Uterus (tissue), 4 donors: ENCODE measurements around the gene C22orf39. TPM values are rescaled to one million over a fixed set of nuclear protein-coding genes. Genes with fewer than 3 reads are reported as not detected.

Source experiments
- DNase-seq, 2 donors: peaks; one replicate each; pipeline ENCODE4 v3.0.0-alpha.2; 2019 to 2020
- H3K27ac ChIP-seq, 2 donors: fragments of 200-600 bp; sonication (generic); 1 replicate in 1 of 2; 2 replicates in 1 of 2; pipeline ENCODE4 v1.5.1; 2016 to 2018
- H3K27me3 ChIP-seq, 2 donors: fragments of 200-600 bp; sonication (generic); one replicate each; pipeline ENCODE4 v1.5.1; 2018 to 2019; ENCODE audit warnings: control low read depth in 1 of 2
- H3K36me3 ChIP-seq, 2 donors: fragments of 200-600 bp; sonication (generic); one replicate each; pipeline ENCODE4 v1.5.1; 2019; ENCODE audit warnings: control low read depth in 1 of 2
- H3K4me1 ChIP-seq, 2 donors: fragments of 200-600 bp; sonication (generic); one replicate each; pipeline ENCODE4 v1.5.1; 2018 to 2019; ENCODE audit warnings: control low read depth in 1 of 2
- H3K4me3 ChIP-seq, 2 donors: fragments of 200-600 bp; sonication (generic); 1 replicate in 1 of 2; 2 replicates in 1 of 2; pipeline ENCODE4 v1.5.1; 2018 to 2019; ENCODE audit warnings: mild to moderate bottlenecking in 1 of 2
- H3K9me3 ChIP-seq, 2 donors: fragments of 200-600 bp; sonication (generic); one replicate each; pipeline ENCODE4 v1.5.1; 2019; ENCODE audit warnings: control low read depth in 1 of 2
- POLR2A ChIP-seq, 2 donors: fragments of 450-650 bp; IDR thresholded peaks; one replicate each; pipeline ENCODE4 v1.6.1; 2016; ENCODE audit warnings: antibody characterized with exemption in 2 of 2, mild to moderate bottlenecking in 1 of 2, moderate library complexity in 1 of 2
- intact Hi-C: fragments of 100-400 bp; cut with DNase I; formaldehyde crosslinking; loops from one replicate; pipeline ENCODE4 v1.15.1; 2023; ENCODE audit warnings: low total_unique reads
- total RNA-seq, 4 donors: library from RNA; depleted of rRNA in 3 of 4; stranded (reverse); fragments of >200 nt in 3 of 4; gene quantifications; one replicate each; pipeline versions ENCODE4 v1.1.0 to v1.2.4, GENCODE V29; 2014 to 2023
- TF ChIP-seq, protein P1 (sequence below), 4 experiments: fragments of 200-600 bp in 2 of 4; fragments of 450-650 bp in 2 of 4; sonication (generic) in 2 of 4; IDR thresholded peaks; one replicate each; pipeline ENCODE4 v1.5.1; 2016 to 2019; ENCODE audit warnings: antibody characterized with exemption in 4 of 4, mild to moderate bottlenecking in 2 of 4, moderate library complexity in 1 of 4
- donor health status: DM: yes; HTN: yes; CAD: no.

The C22orf39 gene
- total RNA-seq, 4 donors from 2014 or later, result 38.4 to 112 (median 47.8) TPM

GRCh38 chr22:19488285-19488684 is 40.8 kb upstream of the C22orf39 start:
- no peak overlapping the region for H3K4me3 ChIP-seq
- intact Hi-C loops, result no loop called here

DNA sequence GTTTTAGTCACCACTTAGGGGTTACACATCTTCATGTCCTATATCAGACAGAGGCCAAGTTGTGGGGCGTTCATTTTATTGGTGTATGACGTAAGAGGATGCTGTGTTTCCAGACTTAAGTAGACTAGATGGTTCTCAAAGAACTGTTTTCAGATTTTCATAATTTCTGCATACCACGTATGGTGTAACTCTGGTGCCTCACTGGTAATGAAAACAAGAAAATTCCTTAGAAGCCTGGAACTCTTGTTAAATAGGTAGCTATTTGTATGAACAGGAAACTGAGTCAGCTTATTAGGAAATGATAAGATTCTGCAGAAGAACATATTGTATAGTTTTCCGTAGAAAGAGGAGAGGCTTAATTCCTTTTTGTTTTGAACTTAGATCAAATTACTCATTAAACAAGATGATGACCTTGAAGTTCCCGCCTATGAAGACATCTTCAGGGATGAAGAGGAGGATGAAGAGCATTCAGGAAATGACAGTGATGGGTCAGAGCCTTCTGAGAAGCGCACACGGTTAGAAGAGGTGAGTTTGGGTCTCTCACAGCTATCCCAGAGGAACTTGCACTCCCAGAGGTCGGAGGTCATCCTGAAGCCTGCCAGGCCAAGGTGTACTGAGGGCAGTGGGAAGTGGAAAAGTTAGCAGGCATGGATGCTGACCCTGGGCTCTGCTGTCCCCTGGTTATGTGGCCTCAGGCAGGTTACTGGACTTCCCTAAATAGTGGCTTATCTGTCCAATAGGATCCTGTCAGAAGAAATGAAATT is 36.2 kb upstream of the C22orf39 start:
- TF ChIP-seq POLR2A (IDR thresholded peaks at IDR 0.05), result no peak
- TF ChIP-seq, protein P1, sequence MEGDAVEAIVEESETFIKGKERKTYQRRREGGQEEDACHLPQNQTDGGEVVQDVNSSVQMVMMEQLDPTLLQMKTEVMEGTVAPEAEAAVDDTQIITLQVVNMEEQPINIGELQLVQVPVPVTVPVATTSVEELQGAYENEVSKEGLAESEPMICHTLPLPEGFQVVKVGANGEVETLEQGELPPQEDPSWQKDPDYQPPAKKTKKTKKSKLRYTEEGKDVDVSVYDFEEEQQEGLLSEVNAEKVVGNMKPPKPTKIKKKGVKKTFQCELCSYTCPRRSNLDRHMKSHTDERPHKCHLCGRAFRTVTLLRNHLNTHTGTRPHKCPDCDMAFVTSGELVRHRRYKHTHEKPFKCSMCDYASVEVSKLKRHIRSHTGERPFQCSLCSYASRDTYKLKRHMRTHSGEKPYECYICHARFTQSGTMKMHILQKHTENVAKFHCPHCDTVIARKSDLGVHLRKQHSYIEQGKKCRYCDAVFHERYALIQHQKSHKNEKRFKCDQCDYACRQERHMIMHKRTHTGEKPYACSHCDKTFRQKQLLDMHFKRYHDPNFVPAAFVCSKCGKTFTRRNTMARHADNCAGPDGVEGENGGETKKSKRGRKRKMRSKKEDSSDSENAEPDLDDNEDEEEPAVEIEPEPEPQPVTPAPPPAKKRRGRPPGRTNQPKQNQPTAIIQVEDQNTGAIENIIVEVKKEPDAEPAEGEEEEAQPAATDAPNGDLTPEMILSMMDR (IDR thresholded peaks at IDR 0.05), result no peak
- H3K27me3 ChIP-seq, result no peaks in the 10 kb centered on the region
- H3K4me3 ChIP-seq, result no peak overlapping the region
- H3K27ac ChIP-seq, result no peak overlapping the region
- H3K4me1 ChIP-seq, result peaks cover 0 to 4% of the 10 kb centered on the region in 2 donors
- no peak for DNase-seq
- intact Hi-C loops, result no loop called here
- no peaks in the 10 kb centered on the region for H3K9me3 ChIP-seq
- no peaks in the 10 kb centered on the region for H3K36me3 ChIP-seq

More at GRCh38 chr22:19488285-19488684, 40.8 kb upstream of the C22orf39 start:
- H3K9me3 ChIP-seq, result no peaks in the 10 kb centered on the region
- no peak for DNase-seq
- no peak overlapping the region for H3K27ac ChIP-seq
- H3K4me1 ChIP-seq, result no peaks in the 10 kb centered on the region
- TF ChIP-seq, protein P1 (IDR thresholded peaks at IDR 0.05), result no peak
- no peak for TF ChIP-seq POLR2A (IDR thresholded peaks at IDR 0.05)
- H3K36me3 ChIP-seq, result no peaks in the 10 kb centered on the region
- no peaks in the 10 kb centered on the region for H3K27me3 ChIP-seq

DNA sequence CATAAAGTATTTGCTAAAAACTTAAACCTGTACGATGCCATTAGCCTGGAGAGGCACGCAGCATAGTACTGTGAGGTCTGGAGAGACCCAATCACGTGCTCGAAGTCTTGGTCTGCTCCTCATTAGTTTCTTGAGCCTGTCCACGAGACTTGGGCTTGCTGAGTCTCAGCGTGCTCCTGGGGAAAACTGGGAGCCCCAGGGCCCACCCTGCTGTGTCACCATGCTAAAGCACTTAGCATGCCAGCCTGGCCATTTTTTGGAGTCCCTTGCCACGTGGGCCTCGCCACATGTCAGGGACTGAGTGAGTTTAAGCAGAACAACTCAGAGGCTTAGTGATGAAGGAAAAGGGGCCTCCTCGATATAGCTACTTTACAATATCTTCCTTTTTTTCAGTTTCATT is 34.8 kb upstream of the C22orf39 start:
- intact Hi-C loops, result no loop called here
- H3K4me3 ChIP-seq, result no peak overlapping the region
- no peak for DNase-seq
- H3K36me3 ChIP-seq, result no peaks in the 10 kb centered on the region
- no peaks in the 10 kb centered on the region for H3K27me3 ChIP-seq
- H3K27ac ChIP-seq, result no peak overlapping the region
- TF ChIP-seq POLR2A (IDR thresholded peaks at IDR 0.05), result no peak
- TF ChIP-seq, protein P1 (IDR thresholded peaks at IDR 0.05), result no peak
- H3K4me1 ChIP-seq, result peaks cover 0 to 9% of the 10 kb centered on the region in 2 donors
- no peaks in the 10 kb centered on the region for H3K9me3 ChIP-seq

DNA sequence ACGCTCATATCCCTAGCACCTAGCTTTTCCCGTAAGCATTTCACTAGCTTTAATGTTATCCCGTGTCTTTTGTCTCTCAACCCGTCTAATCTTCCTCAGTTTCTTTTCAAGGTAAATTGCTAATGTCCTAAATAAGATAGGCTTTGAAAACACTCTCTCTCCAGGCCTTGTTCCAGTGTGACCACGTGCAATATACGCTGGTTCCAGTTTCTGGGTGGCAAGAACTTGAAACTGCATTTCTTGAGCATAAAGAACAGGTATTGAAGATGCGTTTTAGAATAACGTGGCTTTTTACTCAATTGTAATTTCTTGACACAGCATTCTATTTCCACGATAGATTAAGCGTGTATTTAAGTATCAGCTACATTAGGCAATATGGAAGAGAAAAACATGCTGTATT is 33.3 kb upstream of the C22orf39 start:
- DNase-seq, result no peak
- H3K27ac ChIP-seq, result no peak overlapping the region
- H3K36me3 ChIP-seq, result no peaks in the 10 kb centered on the region
- peaks cover 0 to 9% of the 10 kb centered on the region in 2 donors for H3K4me1 ChIP-seq
- no peak overlapping the region for H3K4me3 ChIP-seq
- no peaks in the 10 kb centered on the region for H3K27me3 ChIP-seq
- H3K9me3 ChIP-seq, result no peaks in the 10 kb centered on the region
- no peak for TF ChIP-seq POLR2A (IDR thresholded peaks at IDR 0.05)
- TF ChIP-seq, protein P1 (IDR thresholded peaks at IDR 0.05), result no peak
- intact Hi-C loops, result no loop called here

DNA sequence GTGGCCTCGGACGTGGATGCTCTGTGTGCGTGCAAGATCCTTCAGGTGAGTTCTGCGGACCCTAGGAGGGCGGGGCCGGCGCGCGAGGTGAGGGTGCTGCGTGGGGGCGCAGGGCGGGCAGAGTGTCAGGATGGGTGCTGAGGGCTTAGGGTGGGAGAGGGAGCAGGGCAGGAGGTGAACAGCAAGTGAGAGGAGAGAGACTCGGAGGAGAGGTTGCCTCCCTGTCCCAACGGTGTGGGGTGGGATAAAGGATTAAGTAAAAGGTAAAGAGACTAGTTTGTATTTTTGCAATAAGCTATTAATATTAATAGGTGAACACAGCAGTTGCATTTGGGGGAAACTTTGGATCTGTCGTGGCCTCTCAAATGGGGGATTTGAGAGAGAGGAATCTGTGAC is 32.7 kb upstream of the C22orf39 start:
- H3K4me3 ChIP-seq, result peak overlapping the region; percentile 32 to 73
- no peak overlapping the region for H3K27ac ChIP-seq
- H3K4me1 ChIP-seq, result peaks cover 0 to 9% of the 10 kb centered on the region in 2 donors
- intact Hi-C loops, result no loop called here
- DNase-seq, result no peak
- no peaks in the 10 kb centered on the region for H3K27me3 ChIP-seq
- no peaks in the 10 kb centered on the region for H3K9me3 ChIP-seq
- no peaks in the 10 kb centered on the region for H3K36me3 ChIP-seq
- TF ChIP-seq, protein P1 (IDR thresholded peaks at IDR 0.05), result no peak
- no peak for TF ChIP-seq POLR2A (IDR thresholded peaks at IDR 0.05)
